HepG2 (cell line): ENCODE data around the gene RBFOX1. TPM values are rescaled to one million over a fixed set of nuclear protein-coding genes. Genes with fewer than 3 reads are reported as not detected.

Source experiments
- GTF3A ChIP-seq: sonication (generic); formaldehyde crosslinking; conservative IDR thresholded peaks from 2 replicates; pipeline ENCODE4 v1.4.0; 2020; ENCODE audit warnings: mild to moderate bottlenecking, missing genetic modification reagents
- MAFF ChIP-seq: IDR thresholded peaks from 2 replicates; pipeline ENCODE4 v1.6.1; 2011; ENCODE audit warnings: low read depth, low read length, improper control_type of control experiment
- NBN ChIP-seq: fragments of 450-650 bp; conservative IDR thresholded peaks from 2 replicates; pipeline ENCODE4 v1.6.1; 2017
- NFKBIZ ChIP-seq: IDR thresholded peaks from 2 replicates; pipeline ENCODE4 v1.6.1; 2018; ENCODE audit warnings: missing genetic modification reagents, missing compliant biosample characterization
- PLRG1 ChIP-seq: fragments of 450-650 bp; conservative IDR thresholded peaks from 2 replicates; pipeline ENCODE4 v1.6.1; 2016
- PRMT3 ChIP-seq: sonication (generic); formaldehyde crosslinking; IDR thresholded peaks from 2 replicates; pipeline ENCODE4 v1.8.1; 2022; ENCODE audit warnings: low read depth, mild to moderate bottlenecking, moderate library complexity, missing genetic modification reagents, borderline replicate concordance
- RFX3 ChIP-seq: IDR thresholded peaks from 2 replicates; pipeline ENCODE4 v1.6.1; 2016; ENCODE audit warnings: missing biosample characterization, missing genetic modification reagents
- SOX13 ChIP-seq, 3 experiments: fragments of 450-650 bp in 1 of 3; sonication (generic) in 1 of 3; formaldehyde crosslinking in 1 of 3; IDR thresholded peaks in 2 of 3; conservative IDR thresholded peaks in 1 of 3; 2 replicates each; pipeline versions ENCODE4 v1.5.0 to v1.6.1; 2016 to 2020; ENCODE audit warnings: antibody characterized with exemption in 1 of 3, mild to moderate bottlenecking in 1 of 3, missing compliant biosample characterization in 1 of 3, missing genetic modification reagents in 1 of 3, moderate library complexity in 1 of 3
- SRSF9 ChIP-seq: fragments of 200-400 bp; formaldehyde crosslinking; IDR thresholded peaks from 2 replicates; pipeline ENCODE4 v1.6.1; 2018; ENCODE audit warnings: borderline replicate concordance, mild to moderate bottlenecking, low read depth, low read length; ENCODE audit not compliant: insufficient read depth, poor library complexity, severe bottlenecking
- THAP9 ChIP-seq: sonication (generic); formaldehyde crosslinking; IDR thresholded peaks from 2 replicates; pipeline ENCODE4; 2020; ENCODE audit warnings: missing genetic modification reagents, mild to moderate bottlenecking, borderline replicate concordance
- ZNF142 ChIP-seq: sonication (generic); formaldehyde crosslinking; IDR thresholded peaks from 2 replicates; pipeline ENCODE4 v1.4.0; 2020; ENCODE audit warnings: missing genetic modification reagents
- ZNF646 ChIP-seq: sonication (generic); formaldehyde crosslinking; IDR thresholded peaks from 2 replicates; pipeline ENCODE4 v1.9.0; 2021; ENCODE audit warnings: mild to moderate bottlenecking, missing genetic modification reagents
- ZNF777 ChIP-seq: sonication (generic); formaldehyde crosslinking; IDR thresholded peaks from 2 replicates; pipeline ENCODE4 v1.4.0; 2020; ENCODE audit warnings: missing genetic modification reagents
- ZNF878 ChIP-seq: sonication (generic); formaldehyde crosslinking; IDR thresholded peaks from 2 replicates; pipeline ENCODE4 v1.8.1; 2023; ENCODE audit warnings: mild to moderate bottlenecking, missing genetic modification reagents, moderate library complexity
- polyA plus RNA-seq, 8 experiments: library from polyadenylated mRNA; depleted of rRNA in 3 of 8; stranded (reverse) in 7 of 8; unstranded in 1 of 8; fragments of >200 nt; fragmentation: Illumina TruSeq in 4 of 8; extraction: Trizol in 4 of 8; gene quantifications; 2 replicates each; pipeline versions ENCODE4 v1.2.1 to v1.2.3, GENCODE V29; 2011 to 2016; ENCODE audit warnings: low read depth in 4 of 8, missing spikeins in 1 of 8, mixed read lengths in 1 of 8; ENCODE audit not compliant: insufficient read depth in 1 of 8
- total RNA-seq, 5 experiments: library from RNA; depleted of rRNA; stranded (reverse); fragments of >200 nt; fragmentation: Illumina TruSeq; extraction: Trizol; gene quantifications; 2 replicates each; pipeline ENCODE4 v1.2.3, GENCODE V29; 2016; ENCODE audit warnings: low read depth in 1 of 5

Gene RBFOX1
- total and polyA plus RNA-seq, 2 of the 13 experiments (the other 11 are each of a cell fraction or from before 2014, with no cell fraction given): not detected

GRCh38 chr16:7362231-7362630 lies 29.6 kb downstream of the RBFOX1 start (continued):
- TF ChIP-seq ZNF646 (CRISPR knock-in tag): peak; percentile 60; the same call in 1 of the 2 replicates
- no peak for TF ChIP-seq ZNF878 (CRISPR knock-in tag)
- TF ChIP-seq NFKBIZ (CRISPR knock-in tag): no peak
- TF ChIP-seq NBN: 0 out of 2 replicates have a peak, but pooled peaks have one; percentile 8
- 0 out of 2 replicates have a peak, but pooled peaks have one; percentile 7 for TF ChIP-seq PLRG1
- TF ChIP-seq PRMT3 (CRISPR knock-in tag): no peak
- no peak for TF ChIP-seq RFX3 (CRISPR knock-in tag)
- no peak for TF ChIP-seq THAP9
- TF ChIP-seq SOX13 (IDR thresholded peaks at IDR 0.05): no peak
- TF ChIP-seq SOX13 (CRISPR knock-in tag; conservative IDR thresholded peaks at IDR 0.05 in 1 of 2, IDR thresholded peaks at IDR 0.05 in 1 of 2): no peak
- TF ChIP-seq ZNF142 (CRISPR knock-in tag): no peak
- TF ChIP-seq GTF3A (CRISPR knock-in tag): no peak
- no peak for TF ChIP-seq ZNF777
- TF ChIP-seq SRSF9: no peak
- TF ChIP-seq MAFF: no peak
